AG08396 (cell line): ENCODE measurements around the gene KRTAP10-5.
"Not testable (repeated sequence)": the region's sequence is repeated elsewhere in the genome, so short reads cannot be mapped to it uniquely, and the experiment has no call there.

Experiments
- DNase-seq: peaks from one replicate; pipeline ENCODE4 v3.0.0; 2012; ENCODE audit warnings: low spot score, mixed read lengths

KRTAP10-5 gene

DNA sequence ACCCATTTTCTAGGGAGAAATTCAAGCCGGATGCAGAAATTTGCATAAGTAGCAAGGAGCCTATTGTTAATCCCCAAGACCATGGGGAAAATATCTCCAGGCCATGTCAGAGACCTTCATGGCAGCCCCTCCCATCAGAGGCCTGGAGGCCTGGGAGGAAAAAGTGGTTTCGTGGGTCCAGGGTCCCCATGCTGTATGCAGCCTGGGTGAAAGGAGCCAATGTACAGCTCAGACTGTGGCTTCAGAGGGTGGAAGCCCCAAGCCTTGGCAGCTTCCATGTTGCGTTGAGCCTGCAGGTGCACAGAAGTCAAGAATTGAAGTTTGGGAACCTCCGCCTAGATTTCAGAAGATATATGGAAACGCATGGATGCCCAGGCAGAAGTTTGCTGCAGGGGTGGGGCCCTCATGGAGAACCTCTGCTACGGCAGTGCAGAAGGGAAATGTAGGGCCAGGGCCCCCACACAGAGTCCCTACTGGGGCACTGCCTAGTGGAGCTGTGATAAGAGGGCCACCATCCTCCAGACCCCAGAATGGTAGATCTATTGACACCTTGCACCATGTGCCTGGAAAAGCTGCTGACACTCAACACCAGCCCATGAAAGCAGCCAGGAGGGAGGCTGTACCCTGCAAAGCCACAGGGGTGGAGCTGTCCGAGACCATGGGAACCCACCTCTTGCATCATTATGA, 29.9 kb upstream of the KRTAP10-5 start:
- not testable (repeated sequence) for DNase-seq

DNA sequence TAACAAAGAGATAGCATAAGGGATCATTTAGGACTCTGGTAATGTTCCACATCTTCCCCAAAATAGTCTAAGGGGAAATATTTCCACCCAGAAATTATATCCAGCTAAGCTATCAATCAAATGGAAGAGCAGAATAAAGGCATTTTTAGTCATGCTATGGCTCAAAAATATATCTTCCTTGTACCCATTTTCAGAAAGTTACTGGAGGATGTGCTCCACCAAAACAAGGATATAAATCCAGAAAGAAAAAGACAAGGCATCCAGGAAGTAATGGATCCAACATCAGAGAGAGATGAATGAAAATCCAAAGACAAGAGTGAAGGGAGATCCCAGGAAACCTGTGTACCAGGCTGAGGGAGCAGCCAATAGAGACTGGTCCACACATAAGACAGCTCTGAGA, 28.8 kb upstream of the KRTAP10-5 start:
- DNase-seq = no peak

DNA sequence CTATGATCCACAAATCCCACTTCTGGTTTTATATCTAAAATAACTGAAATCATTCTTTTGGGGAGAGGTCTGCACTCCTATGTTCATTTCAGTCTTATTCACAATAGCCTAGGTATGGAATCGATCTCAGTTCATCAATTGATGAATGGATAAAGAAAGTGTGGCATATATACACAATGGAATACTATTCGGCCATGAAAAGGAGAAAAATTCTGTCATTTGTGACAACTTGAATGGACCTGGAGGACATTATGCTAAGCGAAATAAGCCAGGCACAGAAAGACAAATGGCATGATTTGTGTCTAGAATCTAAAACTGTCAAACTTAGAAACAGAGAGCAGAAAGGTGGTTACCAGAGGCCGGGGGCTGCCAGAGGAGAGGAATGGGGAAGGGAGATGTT, 26.1 kb upstream of the KRTAP10-5 start:
- no peak for DNase-seq

DNA sequence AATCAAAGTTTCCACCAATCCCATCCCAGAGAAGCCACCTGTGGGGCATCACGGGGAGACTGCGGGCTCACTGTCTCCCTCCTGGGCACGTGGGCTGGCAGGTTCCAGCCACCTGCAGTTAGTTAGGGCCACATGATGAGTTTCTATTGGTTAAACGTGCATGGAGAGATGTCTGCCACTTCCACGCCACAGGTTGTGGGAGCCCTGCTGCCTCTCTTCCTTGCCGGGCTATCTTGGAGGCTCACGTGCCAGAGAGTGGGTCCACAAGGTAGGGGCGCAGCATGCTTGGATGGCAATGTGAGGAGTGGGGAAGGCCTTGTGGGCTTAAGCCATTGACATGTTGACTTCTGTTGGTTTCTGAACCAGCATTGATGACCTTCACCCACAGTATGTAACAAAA, 23.5 kb upstream of the KRTAP10-5 start:
- DNase-seq = no peak

DNA sequence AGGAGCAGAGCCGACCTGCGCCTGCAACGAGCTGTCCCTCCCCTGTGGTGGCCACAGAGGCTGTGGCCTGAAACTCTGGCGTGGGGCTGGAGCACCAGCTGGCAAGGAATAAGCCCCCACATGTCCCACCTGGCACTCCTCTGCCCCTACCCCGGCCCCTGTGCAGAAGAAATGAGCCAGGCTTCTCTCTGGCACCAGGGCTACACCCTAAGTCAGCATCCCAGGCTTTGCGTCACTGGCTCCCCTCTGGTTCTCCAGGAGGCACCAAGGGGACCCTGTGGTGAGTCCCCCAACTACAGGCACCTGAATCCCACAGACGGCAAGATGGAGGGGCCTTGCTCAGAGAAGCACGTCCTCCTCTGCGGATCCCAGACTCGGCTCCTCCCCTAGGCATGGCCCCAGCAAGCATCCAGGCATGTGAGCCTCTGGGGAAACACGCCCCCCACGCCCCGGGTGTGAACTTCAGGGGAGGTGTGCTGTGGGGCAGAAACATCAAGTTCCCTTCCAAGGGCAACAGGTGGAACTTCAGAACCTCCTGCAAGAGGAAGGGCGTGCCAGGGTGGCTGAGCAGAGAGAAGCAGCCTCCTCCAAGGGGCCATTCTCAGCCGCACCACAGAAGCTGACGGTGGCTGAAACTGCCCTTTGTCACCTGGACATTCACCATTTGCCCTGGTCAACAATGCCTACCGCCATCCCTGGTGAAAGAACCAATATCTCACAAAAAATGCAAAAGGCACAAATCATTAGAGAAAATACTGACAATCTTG, 22.9 kb upstream of the KRTAP10-5 start:
- no peak for DNase-seq

DNA sequence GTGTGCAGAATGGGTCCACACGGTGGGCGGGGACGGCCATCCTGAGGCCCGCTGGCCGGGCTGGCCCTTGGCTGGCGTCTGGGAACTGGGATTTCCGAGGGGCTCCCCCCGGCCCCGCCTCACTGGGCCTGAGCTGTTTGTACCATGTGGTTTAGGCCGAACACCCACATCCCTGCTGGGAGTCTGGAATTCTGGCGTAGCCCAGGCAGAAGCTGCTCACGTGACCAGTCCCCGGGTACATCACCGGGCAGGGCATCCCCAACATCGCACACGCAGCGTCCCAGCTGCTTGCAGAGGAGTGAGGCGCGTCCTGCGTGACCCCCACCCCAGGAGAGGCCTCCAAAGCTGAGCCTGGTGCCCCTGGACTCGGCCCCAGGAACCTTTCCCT, 22.1 kb upstream of the KRTAP10-5 start:
- no peak for DNase-seq

DNA sequence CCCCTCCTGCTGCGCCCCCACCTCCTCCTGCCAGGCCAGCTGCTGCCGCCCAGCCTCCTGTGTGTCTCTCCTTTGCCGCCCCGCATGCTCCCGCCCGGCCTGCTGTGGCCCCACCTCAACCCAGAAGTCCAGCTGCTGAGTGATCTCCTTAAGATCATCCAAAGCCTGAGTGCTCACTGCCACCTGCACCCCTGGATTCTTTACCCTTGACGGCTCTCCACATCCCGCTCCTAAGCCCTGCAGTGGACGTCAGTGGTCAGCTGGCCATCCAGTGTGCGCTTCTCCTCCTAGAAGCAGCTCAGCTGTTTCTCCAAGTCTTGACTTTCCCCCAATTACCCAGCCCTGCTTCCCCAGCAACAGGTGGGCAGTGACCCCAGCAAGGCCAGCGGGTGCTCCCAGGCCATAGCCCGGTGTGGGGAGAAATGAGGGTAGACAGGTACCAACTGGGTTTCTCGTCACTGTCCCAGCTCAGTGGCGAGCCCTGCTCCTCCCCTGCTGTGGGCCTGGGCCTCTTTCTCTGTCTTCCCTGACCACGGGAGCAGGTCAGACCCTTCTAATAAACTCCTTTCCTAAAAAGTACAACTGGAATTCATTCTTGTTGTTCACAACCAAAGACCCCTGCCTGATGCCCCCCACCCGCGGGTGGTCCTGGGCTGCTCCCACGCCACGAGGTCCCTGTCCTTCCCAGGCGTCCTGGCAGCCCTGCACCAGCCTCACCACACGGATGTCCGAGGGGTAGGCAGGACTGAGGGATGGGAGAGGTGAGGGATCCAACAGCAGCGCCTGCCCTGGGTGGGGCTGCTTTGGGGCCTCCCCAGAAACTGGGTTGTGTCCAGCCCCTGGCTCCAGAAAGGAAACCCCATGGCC, 21.4 kb upstream of the KRTAP10-5 start:
- no peak for DNase-seq

DNA sequence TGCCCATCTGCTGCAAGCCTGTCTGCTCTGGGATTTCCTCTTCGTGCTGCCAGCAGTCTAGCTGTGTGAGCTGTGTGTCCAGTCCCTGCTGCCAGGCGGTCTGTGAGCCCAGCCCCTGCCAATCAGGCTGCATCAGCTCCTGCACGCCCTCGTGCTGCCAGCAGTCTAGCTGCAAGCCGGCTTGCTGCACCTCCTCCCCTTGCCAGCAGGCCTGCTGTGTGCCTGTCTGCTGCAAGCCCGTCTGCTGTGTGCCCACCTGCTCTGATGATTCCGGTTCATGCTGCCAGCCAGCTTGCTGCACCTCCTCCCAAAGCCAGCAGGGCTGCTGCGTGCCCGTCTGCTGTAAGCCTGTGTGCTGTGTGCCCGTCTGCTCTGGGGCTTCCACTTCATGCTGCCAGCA, 20.7 kb upstream of the KRTAP10-5 start:
- DNase-seq = not testable (repeated sequence)

DNA sequence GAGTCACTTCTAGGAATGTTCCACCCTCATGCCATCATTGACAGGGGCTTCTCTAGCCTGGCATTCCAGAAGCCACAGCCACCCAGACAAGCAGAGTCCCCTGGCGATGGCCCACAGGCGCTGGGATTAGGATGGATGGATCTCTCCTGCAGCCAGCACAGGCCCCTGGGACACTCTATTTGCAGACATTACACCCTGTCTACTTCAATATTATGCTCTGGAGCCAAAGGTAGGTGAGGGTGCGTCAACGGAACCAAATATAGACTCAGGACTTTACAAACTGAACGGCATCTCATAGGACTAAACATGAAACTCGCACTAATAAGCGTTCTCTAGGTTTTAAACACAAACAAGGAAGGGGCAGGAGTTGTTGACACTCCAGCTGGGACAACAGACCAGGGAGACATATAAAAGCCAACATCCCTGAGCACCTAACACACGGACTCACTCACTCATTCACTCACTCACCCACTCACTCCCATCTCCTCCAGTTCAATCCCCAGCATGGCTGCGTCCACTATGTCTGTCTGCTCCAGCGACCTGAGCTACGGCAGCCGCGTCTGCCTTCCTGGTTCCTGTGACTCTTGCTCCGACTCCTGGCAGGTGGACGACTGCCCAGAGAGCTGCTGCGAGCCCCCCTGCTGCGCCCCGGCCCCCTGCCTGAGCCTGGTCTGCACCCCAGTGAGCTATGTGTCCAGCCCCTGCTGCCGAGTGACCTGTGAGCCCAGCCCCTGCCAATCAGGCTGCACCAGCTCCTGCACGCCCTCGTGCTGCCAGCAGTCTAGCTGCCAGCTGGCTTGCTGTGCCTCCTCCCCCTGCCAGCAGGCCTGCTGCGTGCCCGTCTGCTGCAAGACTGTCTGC, 19.9 kb upstream of the KRTAP10-5 start, which contains the start of gene KRTAP10-7:
KRTAP10-7 (plus strand) TSS at position 480 of the 861 bp plus-strand sequence; CDS start at position 505, 25 bp downstream.
- DNase-seq = not testable (repeated sequence)

DNA sequence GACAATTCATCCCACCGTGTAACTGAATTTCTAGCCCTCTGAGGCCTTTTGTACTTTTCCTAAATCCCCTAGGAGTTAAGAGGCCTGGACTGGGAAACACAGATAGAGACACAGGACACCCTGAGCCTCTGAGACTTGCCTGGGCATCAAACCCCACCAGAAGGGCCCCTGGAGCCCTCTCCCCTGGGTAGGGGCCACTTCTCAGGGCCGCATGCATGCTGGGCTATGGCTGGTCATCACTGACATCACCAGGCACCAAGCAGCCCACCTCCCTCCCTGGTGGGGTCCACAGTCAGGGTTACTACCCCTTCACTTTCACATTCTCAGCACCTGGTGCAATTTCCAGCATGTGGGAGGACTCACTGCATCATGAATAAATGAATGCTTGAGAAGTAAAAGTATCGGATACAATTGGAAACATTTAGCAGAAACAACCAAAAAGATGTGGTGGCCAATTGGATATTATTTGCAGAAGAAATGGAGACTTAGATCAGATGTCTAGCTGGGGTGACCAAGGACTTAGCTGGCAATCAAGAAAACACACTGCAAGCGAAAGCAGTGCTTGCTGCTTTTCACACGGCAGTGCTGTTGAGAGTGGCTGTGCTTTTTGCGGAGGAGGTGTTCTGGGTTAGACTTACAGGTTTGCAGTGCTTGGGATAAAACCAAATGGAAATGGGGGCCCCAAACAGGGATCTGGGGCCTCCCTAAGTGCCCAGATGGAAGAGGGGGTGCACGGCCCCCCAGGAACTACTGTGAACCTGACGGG, 19.0 kb upstream of the KRTAP10-5 start:
- DNase-seq = no peak

DNA sequence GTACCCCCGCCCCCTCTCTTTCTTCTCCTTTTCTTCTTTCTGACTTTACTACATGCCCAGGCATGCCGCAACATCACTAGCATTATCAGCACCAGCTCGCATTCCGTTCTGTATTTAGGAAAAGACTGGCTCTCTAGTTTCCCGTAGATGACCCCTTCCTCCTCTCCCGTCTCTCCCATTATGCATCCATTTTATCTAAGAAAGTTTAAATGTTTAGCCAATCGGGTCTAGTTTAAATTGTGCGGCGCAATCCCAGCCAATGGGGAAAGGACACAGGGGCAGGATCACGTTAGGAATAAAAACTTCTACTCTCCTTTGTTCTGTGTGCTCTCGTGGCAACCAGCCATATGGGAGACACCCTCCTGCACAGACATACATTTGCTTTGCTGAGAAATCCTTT, 17.7 kb upstream of the KRTAP10-5 start:
- no peak for DNase-seq

DNA sequence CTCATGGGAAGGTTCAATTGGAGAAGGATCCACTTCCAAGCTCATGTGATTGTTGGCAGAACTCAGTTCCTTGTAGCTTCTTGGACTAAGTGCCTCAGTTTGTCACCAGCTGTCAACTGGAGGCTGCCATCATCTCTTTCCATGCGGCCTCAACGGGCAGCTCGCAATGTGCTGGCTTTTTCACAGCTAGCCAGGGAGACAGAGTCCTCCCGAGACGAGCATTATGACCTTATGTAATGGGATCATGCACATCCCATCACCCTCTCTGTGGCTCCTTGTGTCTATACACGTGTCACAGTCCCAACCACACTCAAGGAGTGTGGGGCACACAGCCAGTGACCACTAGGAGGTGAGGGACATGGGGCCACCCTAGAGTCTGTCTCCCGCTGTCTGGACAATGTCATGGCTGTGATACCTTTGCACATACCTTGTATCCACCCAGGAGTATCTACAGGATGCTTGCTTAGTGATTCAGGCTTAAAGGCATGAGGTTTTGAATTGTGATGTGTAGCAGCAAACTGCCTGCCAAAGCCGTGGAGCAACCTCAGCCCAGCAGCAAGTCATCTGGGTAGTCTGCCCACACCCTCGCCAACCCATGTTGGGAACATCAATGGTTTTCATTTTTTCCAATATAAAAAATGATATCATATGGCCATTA, 15.8 kb upstream of the KRTAP10-5 start:
- DNase-seq = no peak

DNA sequence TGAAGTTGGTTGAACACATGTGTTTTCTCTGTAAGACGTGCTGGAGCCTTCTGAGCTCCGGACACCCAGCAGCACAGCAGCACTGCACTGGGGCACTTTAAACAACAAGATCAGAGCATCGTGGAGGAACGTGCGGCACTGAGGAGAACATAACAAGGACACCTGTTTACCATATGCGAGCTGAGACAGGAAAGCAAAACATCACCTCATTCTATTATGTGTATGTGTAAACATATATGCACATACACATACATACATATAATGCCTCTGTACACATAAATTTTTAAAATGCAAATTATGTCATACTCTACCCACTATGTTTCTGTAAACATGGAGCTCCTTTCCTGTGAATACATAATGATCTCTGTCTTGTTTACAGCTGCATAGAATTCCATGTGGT, 15.1 kb upstream of the KRTAP10-5 start:
- no peak for DNase-seq

DNA sequence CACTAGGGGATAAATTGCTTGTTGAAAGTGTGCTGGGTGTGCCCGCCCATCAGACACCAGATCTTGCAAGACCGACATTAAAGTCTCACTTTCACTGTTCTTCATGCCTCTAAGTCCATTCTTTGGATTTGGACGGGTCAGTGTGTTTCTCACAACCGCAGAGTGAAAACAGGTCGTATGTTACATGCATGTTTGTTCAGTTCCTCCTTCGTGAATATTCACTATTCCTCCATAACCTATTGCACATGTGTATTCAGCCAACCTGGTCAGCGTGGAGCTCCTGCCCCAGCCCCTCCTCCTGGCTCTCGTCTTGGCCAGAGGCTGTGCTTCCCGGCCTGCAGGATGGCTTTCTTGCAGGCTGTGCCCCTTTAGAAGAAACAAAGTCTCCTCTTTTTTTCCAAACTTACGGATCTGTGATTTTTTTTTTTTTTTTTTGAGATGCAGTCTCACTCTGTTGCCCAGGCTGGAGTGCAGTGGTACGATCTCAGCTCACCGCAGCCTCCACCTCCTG, 14.1 kb upstream of the KRTAP10-5 start:
- no peak for DNase-seq

DNA sequence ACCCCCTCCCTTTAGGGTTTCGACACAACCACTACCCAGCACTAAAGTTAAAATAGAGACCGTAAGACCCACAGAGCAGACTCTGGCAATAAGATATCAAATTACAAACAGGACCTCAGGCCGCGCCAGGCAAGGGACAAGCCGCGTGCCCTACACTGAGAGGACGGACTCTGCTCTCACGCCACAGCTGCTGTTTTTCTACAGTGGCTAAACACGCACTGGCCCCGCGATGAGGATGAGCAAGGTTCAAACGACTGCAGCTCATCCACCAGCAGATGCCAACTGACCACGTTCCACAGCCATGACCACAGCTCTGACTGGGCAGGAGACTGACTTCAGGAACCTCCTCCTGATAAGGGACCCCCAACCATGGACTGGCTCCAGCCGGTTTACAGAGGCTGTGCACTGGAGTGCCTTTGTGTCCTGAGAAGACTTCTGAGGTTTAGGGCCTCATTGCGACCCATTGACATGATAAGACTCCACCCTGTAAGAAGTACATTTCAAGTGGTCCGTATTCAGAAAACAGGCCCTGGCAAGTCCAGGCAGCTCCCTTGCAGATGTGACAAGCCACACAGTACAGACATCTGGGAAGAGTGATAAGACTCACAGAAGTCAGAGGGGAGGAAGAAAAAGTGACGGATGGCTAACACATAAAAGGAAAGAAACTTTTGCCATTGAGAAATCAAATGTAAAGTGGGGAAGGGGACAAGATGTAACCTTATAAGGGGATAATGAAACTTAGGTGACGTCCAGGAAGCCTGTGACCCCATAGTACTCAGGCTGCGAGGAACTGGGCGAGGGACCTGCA, 13.4 kb upstream of the KRTAP10-5 start:
- no peak for DNase-seq

DNA sequence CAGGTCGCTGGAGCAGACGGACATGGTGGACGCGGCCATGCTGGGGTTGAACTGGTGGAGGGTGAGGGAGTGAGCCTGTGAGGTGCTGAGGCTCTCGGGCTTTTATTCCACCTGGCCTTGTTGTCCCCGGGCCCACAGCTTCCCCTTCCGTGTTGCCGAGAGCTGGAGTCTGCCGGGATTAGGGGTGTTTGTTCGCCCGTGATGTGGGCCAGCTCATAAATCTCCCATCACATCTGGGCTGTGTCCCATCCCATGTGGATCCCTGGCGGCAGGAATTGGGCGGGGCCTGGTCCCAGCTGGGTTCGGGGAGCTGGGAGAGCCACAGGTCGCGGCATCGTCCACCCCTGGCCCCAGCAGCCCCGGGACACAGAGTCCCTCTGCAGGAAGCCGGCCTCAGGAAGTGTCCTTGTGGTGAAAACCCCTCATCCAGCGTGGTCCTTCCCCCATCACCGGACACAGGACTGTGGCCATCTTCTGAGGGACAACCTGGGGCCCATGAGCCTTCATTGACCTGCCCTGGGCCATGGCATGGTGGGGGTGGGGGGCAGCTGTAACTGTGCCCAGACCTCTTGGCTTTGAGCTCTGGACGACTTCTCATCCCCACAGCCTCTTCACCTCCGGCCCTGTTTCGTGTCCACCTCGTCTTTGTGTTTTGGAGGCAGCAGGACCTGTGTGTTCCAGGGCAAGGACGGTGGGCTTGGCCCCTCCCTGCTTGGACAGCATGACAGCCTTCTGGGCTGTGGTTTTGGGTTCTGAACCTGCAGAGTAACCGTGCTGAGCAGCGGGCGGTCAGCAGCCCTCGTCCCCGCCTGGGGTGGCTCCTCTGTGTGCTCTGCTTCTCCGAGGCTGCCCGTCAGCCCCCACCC, 12.3 kb upstream of the KRTAP10-5 start, which contains the start of gene KRTAP10-6:
KRTAP10-6 (minus strand) TSS at position 60 of the 866 bp plus-strand sequence; CDS start at position 39, 21 bp downstream.
- no peak for DNase-seq

DNA sequence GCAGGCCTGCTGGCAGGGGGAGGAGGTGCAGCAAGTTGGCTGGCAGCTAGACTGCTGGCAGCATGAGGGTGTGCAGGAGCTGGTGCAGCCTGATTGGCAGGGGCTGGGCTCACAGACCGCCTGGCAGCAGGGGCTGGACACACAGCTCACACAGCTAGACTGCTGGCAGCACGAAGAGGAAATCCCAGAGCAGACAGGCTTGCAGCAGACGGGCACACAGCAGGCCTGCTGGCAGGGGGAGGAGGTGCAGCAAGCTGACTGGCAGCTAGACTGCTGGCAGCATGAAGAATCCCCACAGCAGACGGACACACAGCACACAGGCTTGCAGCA, 11.4 kb upstream of the KRTAP10-5 start:
- not testable (repeated sequence) for DNase-seq
